SIG-M5 treated with dmso at 0.1 percent for 504 hours (cell line): Measurements from ENCODE around the gene NOVA2.

Experiments
- DNase-seq: peaks from one replicate; lab custom pipeline; 2025; ENCODE audit not compliant: unreplicated experiment; lab: John Stamatoyannopoulos, UW

NOVA2 gene

GRCh38 chr19:45973553-45974338 lies at the start of gene NOVA2:
Gene NOVA2, minus strand, starts transcription at chr19:45973865. Its CDS starts 514 bp downstream, at chr19:45973351.
- no peak for DNase-seq

- DNase-seq, result peak; percentile 12
These were observed 49.7 kb upstream of the NOVA2 start for GRCh38 chr19:46023311-46023779.

- DNase-seq, result no peak
These were observed 49.0 kb upstream of the NOVA2 start, which contains the start of gene PGLYRP1 for GRCh38 chr19:46022431-46023310. Gene PGLYRP1, minus strand, starts transcription at chr19:46023053. Its CDS starts 32 bp downstream, at chr19:46023021.

- DNase-seq, result no peak
These were observed 48.4 kb upstream of the NOVA2 start for GRCh38 chr19:46022061-46022430.

GRCh38 chr19:46021531-46022041 lies 47.9 kb upstream of the NOVA2 start:
- no peak for DNase-seq

- DNase-seq, result no peak
These were observed 47.1 kb upstream of the NOVA2 start for GRCh38 chr19:46020819-46021125.

- no peak for DNase-seq
These were observed 45.6 kb upstream of the NOVA2 start for GRCh38 chr19:46019270-46019669.

GRCh38 chr19:46018729-46019251 lies 45.1 kb upstream of the NOVA2 start:
- DNase-seq, result no peak

GRCh38 chr19:46017874-46018675 lies 44.4 kb upstream of the NOVA2 start:
- no peak for DNase-seq

GRCh38 chr19:46017095-46017429 lies 43.4 kb upstream of the NOVA2 start:
- no peak for DNase-seq

- peak; percentile 63 for DNase-seq
These were observed 42.9 kb upstream of the NOVA2 start for GRCh38 chr19:46016426-46017094.

GRCh38 chr19:46015687-46016425 lies 42.2 kb upstream of the NOVA2 start:
- no peak for DNase-seq

GRCh38 chr19:46014941-46015686 lies 41.4 kb upstream of the NOVA2 start:
- no peak for DNase-seq

GRCh38 chr19:46014534-46014933 lies 40.9 kb upstream of the NOVA2 start:
- DNase-seq, result no peak

- peak; percentile 21 for DNase-seq
These were observed 36.2 kb upstream of the NOVA2 start for GRCh38 chr19:46009530-46010510.

- DNase-seq, result no peak
These were observed 32.7 kb upstream of the NOVA2 start for GRCh38 chr19:46006411-46006810.

- no peak for DNase-seq
These were observed 29.1 kb upstream of the NOVA2 start for GRCh38 chr19:46002678-46003275.
